ENCODE results near the gene ALS2.
A peak's percentile ranks its signal among the peaks of the same experiment; 100 is the strongest.
"Not testable (repeated sequence)": the region's sequence is repeated elsewhere in the genome, so short reads cannot be mapped to it uniquely, and the experiment has no call there.

Gene ALS2

DNA sequence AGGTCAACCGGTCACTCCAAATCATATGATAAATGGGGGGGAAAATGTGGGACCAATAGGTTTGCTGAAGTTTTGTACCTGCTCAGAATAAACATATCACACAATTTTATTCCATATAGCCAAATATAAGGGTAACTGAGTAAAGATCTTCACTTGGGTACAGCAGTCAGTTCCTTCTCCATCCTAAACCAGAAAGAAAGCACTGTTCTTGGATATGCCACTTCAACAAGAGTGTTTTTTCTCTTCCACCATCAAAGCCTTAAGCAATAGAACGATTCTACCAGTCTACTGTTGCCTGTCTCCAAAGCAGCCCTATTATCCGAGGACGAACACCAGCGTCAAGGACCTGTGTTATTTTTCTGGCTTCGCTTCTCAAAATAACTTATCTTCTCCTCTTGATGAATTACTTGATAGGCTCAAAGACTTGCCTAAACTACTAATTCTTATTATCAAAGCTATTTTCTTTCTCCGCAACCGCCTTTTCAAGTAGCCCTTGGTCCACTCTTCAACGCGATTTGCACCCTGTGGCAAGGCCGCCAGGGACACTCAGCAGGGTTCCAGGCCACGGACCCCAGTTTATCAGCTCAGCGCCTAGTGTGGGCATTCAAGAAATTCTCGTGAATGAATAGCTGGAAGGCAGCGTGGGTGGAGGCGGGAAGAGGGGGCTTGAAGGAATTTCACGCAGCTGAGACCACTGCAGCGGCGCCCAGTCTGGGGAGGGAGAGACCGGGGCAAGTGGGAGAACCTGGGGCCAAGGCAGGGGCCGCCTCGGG is 646 bp downstream of the ALS2 start:
- TF ChIP-seq ZNF274 (IDR thresholded peaks at IDR 0.05; ENCODE audit: low read depth, low read length): no peak
- peak overlapping the region; percentile 96 for H3K4me3 ChIP-seq (ENCODE audit: low read length)

- no peak for TF ChIP-seq ZNF274 (IDR thresholded peaks at IDR 0.05; ENCODE audit: low read depth, low read length)
Measured at GRCh38 chr2:201777869-201778268, 2.9 kb downstream of the ALS2 start.

DNA sequence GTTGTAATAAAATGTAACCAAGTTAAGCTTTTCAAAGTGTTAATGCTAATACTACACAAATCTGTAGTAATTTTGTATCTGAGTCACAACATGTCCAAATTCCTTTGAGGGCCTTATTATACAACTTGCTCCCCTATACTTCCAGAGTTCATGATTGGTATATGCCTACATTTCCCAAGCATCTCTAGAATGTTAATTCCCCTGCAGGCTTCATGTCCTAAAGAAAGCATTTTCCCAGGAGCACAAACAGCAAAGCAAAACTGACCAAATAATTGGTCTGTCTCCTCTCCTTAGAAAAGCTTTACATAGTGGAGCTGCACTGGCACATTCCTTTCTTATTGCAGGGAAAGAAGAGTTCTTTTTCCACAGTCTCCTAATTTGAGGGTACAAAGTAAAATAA is 3.7 kb downstream of the ALS2 start:
- H3K4me3 ChIP-seq (ENCODE audit: low read length): no peak overlapping the region
- no peak for TF ChIP-seq ZNF274 (IDR thresholded peaks at IDR 0.05; ENCODE audit: low read depth, low read length)

More at GRCh38 chr2:201777869-201778268, 2.9 kb downstream of the ALS2 start:
- no peak overlapping the region for H3K4me3 ChIP-seq (ENCODE audit: low read length)

DNA sequence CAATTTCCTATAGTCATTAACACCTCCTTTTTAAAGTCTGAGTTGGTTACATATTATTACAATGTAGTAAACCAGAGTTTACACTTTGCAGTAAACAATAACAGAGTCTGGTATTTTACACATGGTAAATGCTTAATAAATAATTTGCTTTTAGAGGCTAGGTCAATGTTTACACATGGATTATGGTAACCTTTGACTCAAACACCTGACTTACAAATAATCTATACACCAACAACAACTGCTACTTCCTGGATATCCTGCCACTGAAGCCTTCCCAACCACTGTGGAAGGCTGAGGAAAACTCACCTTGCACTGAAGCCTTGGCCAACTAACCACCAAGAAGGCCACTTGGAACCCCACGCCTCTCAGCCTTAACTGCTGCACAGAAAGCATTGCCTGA is 5.4 kb downstream of the ALS2 start:
- H3K4me3 ChIP-seq (ENCODE audit: low read length): no peak overlapping the region
- no peak for TF ChIP-seq ZNF274 (IDR thresholded peaks at IDR 0.05; ENCODE audit: low read depth, low read length)

GRCh38 chr2:201774546-201774945 is 6.2 kb downstream of the ALS2 start:
- H3K4me3 ChIP-seq (ENCODE audit: low read length): no peak overlapping the region
- no peak for TF ChIP-seq ZNF274 (IDR thresholded peaks at IDR 0.05; ENCODE audit: low read depth, low read length)

- no peak for TF ChIP-seq ZNF274 (IDR thresholded peaks at IDR 0.05; ENCODE audit: low read depth, low read length)
Measured at GRCh38 chr2:201773990-201774389, 6.7 kb downstream of the ALS2 start.

DNA sequence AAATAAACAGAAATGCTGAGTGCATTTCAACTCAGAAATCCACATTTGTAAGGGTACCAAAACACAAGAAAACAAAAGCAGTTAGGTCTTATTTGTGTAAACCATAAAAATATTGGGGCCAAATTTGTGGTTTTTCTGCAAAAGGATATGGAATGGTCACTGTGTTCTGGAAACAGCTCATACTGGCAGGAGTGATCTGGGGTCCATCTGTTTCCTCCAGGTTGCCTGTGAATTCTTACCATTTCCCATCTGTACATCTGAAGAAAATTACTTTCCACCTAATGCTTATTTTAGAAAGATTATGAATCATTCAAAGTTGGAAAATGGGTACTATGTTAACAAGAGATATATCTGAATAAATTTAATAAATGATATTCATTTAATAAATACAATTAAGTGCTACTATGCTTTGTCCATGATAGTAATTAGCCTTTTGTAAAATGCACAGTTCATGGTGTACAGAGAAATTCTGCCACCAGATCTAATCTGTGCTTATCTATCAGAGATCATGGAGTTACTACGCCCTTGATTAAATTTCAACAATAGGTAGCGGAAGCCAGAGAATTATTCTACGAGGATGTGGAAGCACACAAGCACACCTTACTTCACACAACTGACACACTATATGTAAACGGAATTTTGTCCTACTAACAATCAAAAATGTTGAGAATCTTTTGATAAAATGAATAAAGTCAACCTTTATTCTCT is 10.9 kb downstream of the ALS2 start:
- TF ChIP-seq ZNF274 (IDR thresholded peaks at IDR 0.05; ENCODE audit: low read depth, low read length): no peak
- H3K4me3 ChIP-seq (ENCODE audit: low read length): no peak overlapping the region

More at GRCh38 chr2:201773990-201774389, 6.7 kb downstream of the ALS2 start:
- no peak overlapping the region for H3K4me3 ChIP-seq (ENCODE audit: low read length)

DNA sequence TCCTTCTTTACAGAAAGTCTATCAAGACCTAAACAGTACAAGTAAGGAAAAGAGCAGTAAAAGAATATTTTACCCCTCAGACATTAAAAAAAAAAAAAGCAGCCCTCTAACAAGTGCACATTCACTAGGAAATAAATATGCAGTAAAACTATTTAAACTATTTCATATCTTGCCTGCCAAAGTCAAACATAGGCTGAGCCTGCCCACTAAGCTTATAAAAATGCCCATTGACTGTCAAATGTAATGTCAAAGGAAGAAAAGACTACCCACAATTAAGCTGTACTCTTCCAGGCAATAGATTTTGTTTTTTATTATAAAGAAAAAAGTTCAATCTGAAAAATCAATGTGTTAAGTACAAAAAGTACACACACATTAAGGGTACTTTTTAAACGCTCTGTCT is 11.8 kb downstream of the ALS2 start:
- no peak for TF ChIP-seq ZNF274 (IDR thresholded peaks at IDR 0.05; ENCODE audit: low read depth, low read length)
- H3K4me3 ChIP-seq (ENCODE audit: low read length): no peak overlapping the region

GRCh38 chr2:201765799-201766198 is 14.9 kb downstream of the ALS2 start:
- TF ChIP-seq ZNF274 (IDR thresholded peaks at IDR 0.05; ENCODE audit: low read depth, low read length): no peak

GRCh38 chr2:201764469-201764868 is 16.3 kb downstream of the ALS2 start:
- not testable (repeated sequence) for H3K4me3 ChIP-seq (ENCODE audit: low read length)

More at GRCh38 chr2:201765799-201766198, 14.9 kb downstream of the ALS2 start:
- H3K4me3 ChIP-seq (ENCODE audit: low read length): no peak overlapping the region

GRCh38 chr2:201761101-201761500 is 19.6 kb downstream of the ALS2 start:
- no peak for TF ChIP-seq ZNF274 (IDR thresholded peaks at IDR 0.05; ENCODE audit: low read depth, low read length)
- no peak overlapping the region for H3K4me3 ChIP-seq (ENCODE audit: low read length)

DNA sequence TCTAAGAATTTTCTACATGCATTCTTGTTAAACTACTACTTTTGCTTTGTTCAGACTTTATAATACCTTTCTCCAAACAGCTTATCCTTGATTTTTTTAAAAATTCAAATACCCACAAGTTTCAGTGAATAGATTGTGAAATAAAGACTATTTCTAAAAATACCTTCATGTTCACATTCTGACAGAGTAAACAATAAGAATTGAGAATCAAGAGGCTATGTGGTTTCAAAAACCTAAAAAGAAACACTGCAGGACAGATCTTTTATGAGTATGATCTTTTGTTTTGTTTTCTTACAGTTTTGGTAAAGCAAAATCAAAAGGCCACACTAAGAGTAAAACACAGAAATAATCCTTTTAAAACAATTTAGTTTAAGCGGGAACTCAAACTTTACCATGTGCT is 21.2 kb downstream of the ALS2 start:
- no peak for TF ChIP-seq ZNF274 (IDR thresholded peaks at IDR 0.05; ENCODE audit: low read depth, low read length)

GRCh38 chr2:201758873-201759272 is 21.9 kb downstream of the ALS2 start:
- no peak for TF ChIP-seq ZNF274 (IDR thresholded peaks at IDR 0.05; ENCODE audit: low read depth, low read length)

More for the DNA sequence above, 21.2 kb downstream of the ALS2 start:
- H3K4me3 ChIP-seq (ENCODE audit: low read length): no peak overlapping the region

DNA sequence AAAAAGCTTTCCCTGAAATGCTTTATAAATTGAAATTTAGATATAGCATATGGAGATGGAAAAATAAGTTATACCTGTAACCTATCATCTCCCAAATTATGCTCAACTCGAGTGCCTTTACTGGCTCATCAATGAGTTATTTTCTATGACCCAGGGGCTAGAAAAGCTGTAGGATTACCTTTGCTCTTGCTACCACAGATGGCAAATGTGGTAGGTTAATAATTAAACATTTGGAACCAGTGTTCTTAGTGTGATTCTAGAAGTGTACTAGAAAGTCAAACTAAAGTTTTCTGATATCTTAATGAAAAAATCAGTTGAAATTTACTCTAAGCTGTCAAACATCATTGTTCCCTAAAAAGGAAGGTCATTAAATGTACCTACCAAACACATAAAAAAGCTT is 22.5 kb downstream of the ALS2 start:
- TF ChIP-seq ZNF274 (IDR thresholded peaks at IDR 0.05; ENCODE audit: low read depth, low read length): no peak
- no peak overlapping the region for H3K4me3 ChIP-seq (ENCODE audit: low read length)

More at GRCh38 chr2:201758873-201759272, 21.9 kb downstream of the ALS2 start:
- no peak overlapping the region for H3K4me3 ChIP-seq (ENCODE audit: low read length)

Measured in GM08714 (cell line).